MM.1S (cell line): Measurements from ENCODE around the gene E2F3.

Experiments
- DNase-seq: peaks from one replicate; pipeline ENCODE4 v3.0.0-alpha.2; 2015
- H2AFZ ChIP-seq: fragments of 300-600 bp; sonication (generic); 2 replicates; pipeline ENCODE4 v1.6.0; 2016; ENCODE audit warnings: antibody characterized with exemption, low read length
- H3F3A ChIP-seq: fragments of 300-600 bp; sonication (generic); 2 replicates; pipeline ENCODE4 v1.6.1; 2016; ENCODE audit warnings: mild to moderate bottlenecking, antibody characterized with exemption, low read length, moderate library complexity, mixed read lengths; ENCODE audit not compliant: insufficient read depth
- H3K27ac ChIP-seq: fragments of 300-600 bp; sonication (generic); 2 replicates; pipeline ENCODE4 v1.5.1; 2016; ENCODE audit warnings: mild to moderate bottlenecking, low read length
- H3K27me3 ChIP-seq: fragments of 300-600 bp; sonication (generic); replicated peaks from 2 replicates; pipeline ENCODE4 v1.6.0; 2016; ENCODE audit warnings: low read length; ENCODE audit not compliant: insufficient read depth
- H3K36me3 ChIP-seq: fragments of 300-600 bp; sonication (generic); replicated peaks from 2 replicates; pipeline ENCODE4 v1.6.1; 2016; ENCODE audit warnings: mild to moderate bottlenecking, low read length, mixed read lengths; ENCODE audit not compliant: insufficient read depth
- H3K4me1 ChIP-seq: fragments of 300-600 bp; sonication (generic); 2 replicates; pipeline ENCODE4 v1.6.1; 2016; ENCODE audit warnings: low read length, mixed read lengths
- H3K4me2 ChIP-seq: fragments of 300-600 bp; sonication (generic); 2 replicates; pipeline ENCODE4 v1.6.0; 2016; ENCODE audit warnings: low read depth, low read length
- H3K4me3 ChIP-seq: fragments of 300-600 bp; sonication (generic); 2 replicates; pipeline ENCODE4 v1.5.1; 2016; ENCODE audit warnings: low read length, mixed read lengths
- H3K79me2 ChIP-seq: fragments of 300-600 bp; sonication (generic); 2 replicates; pipeline ENCODE4 v1.6.1; 2016; ENCODE audit warnings: mixed run types, low read length, mixed read lengths
- H3K9ac ChIP-seq: fragments of 300-600 bp; sonication (generic); 2 replicates; pipeline ENCODE4 v1.6.1; 2016; ENCODE audit warnings: low read length, mixed read lengths
- H3K9me2 ChIP-seq: fragments of 300-600 bp; sonication (generic); replicated peaks from 2 replicates; pipeline ENCODE4 v1.6.1; 2016; ENCODE audit warnings: mild to moderate bottlenecking, low read length, mixed read lengths; ENCODE audit not compliant: insufficient read depth
- H3K9me3 ChIP-seq: fragments of 300-600 bp; sonication (generic); replicated peaks from 2 replicates; pipeline ENCODE4 v1.6.1; 2016; ENCODE audit warnings: mild to moderate bottlenecking, low read length, mixed read lengths; ENCODE audit not compliant: insufficient read depth
- H4K20me1 ChIP-seq: fragments of 300-600 bp; sonication (generic); 2 replicates; pipeline ENCODE4 v1.6.1; 2016; ENCODE audit warnings: mild to moderate bottlenecking, low read length, moderate library complexity, mixed read lengths; ENCODE audit not compliant: insufficient read depth
- CTCF ChIP-seq: fragments of 300-600 bp; sonication (generic); IDR thresholded peaks from 2 replicates; pipeline ENCODE4 v1.5.1; 2016; ENCODE audit warnings: antibody characterized with exemption, low read length, mixed read lengths
- EZH2 ChIP-seq: fragments of 300-600 bp; sonication (generic); optimal IDR thresholded peaks from 2 replicates; pipeline ENCODE3; 2017; ENCODE audit warnings: low read depth, mild to moderate bottlenecking, antibody characterized with exemption, low read length, mixed read lengths
- EZH2phosphoT487 ChIP-seq: fragments of 300-600 bp; sonication (generic); IDR thresholded peaks from 2 replicates; pipeline ENCODE4 v1.6.1; 2018; ENCODE audit warnings: antibody characterized with exemption, low read length

Gene E2F3

GRCh38 chr6:20454204-20454824, 52.6 kb downstream of the E2F3 start:
- Histone ChIP-seq H3K9me2 (no peaks in the 10 kb centered on the region), H3K9ac (no peak overlapping the region), H2AFZ (no peak overlapping the region), H3K4me2 (no peak overlapping the region), H3K36me3 (no peaks in the 10 kb centered on the region; the same call in 1 of the 2 replicates), H4K20me1 (no peaks in the 10 kb centered on the region; the same call in 1 of the 2 replicates), H3K4me1 (no peaks in the 10 kb centered on the region), H3K4me3 (no peak overlapping the region), H3K79me2 (peaks cover 100% of the 10 kb centered on the region), H3K27me3 (no peaks in the 10 kb centered on the region), H3K9me3 (no peaks in the 10 kb centered on the region), H3F3A (no peaks in the 10 kb centered on the region), H3K27ac (no peak overlapping the region)
- TF ChIP-seq EZH2 (no peak), EZH2phosphoT487 (no peak), CTCF (no peak)
- no peak for DNase-seq

GRCh38 chr6:20455251-20455940, 53.7 kb downstream of the E2F3 start:
- Histone ChIP-seq H3K36me3 (no peaks in the 10 kb centered on the region; the same call in 1 of the 2 replicates), H3K4me2 (no peak overlapping the region)

GRCh38 chr6:20458027-20458894, 56.6 kb downstream of the E2F3 start:
- H3K4me1 ChIP-seq = peaks cover 2% of the 10 kb centered on the region; the same call in 1 of the 2 replicates
- no peak overlapping the region for H3K4me2 ChIP-seq
- H3K9me2 ChIP-seq = no peaks in the 10 kb centered on the region
- H3F3A ChIP-seq = no peaks in the 10 kb centered on the region
- DNase-seq = no peak
- no peaks in the 10 kb centered on the region for H3K9me3 ChIP-seq
- no peak overlapping the region for H3K9ac ChIP-seq
- no peak overlapping the region for H3K27ac ChIP-seq
- peaks cover 91% of the 10 kb centered on the region for H3K79me2 ChIP-seq
- TF ChIP-seq CTCF (no peak), EZH2 (no peak), EZH2phosphoT487 (no peak)
- H3K4me3 ChIP-seq = no peak overlapping the region
- no peak overlapping the region for H2AFZ ChIP-seq
- no peaks in the 10 kb centered on the region; the same call in 1 of the 2 replicates for H4K20me1 ChIP-seq
- no peaks in the 10 kb centered on the region; the same call in 1 of the 2 replicates for H3K36me3 ChIP-seq
- H3K27me3 ChIP-seq = no peaks in the 10 kb centered on the region

More at GRCh38 chr6:20455251-20455940, 53.7 kb downstream of the E2F3 start:
- peaks cover 100% of the 10 kb centered on the region for H3K79me2 ChIP-seq
- no peaks in the 10 kb centered on the region for H3K27me3 ChIP-seq
- no peak overlapping the region for H3K4me3 ChIP-seq
- H3K27ac ChIP-seq = no peak overlapping the region
- H3F3A ChIP-seq = no peaks in the 10 kb centered on the region
- TF ChIP-seq EZH2 (no peak), EZH2phosphoT487 (no peak), CTCF (no peak)
- no peaks in the 10 kb centered on the region; the same call in 1 of the 2 replicates for H4K20me1 ChIP-seq
- no peaks in the 10 kb centered on the region for H3K4me1 ChIP-seq
- H2AFZ ChIP-seq = no peak overlapping the region
- no peaks in the 10 kb centered on the region for H3K9me3 ChIP-seq
- H3K9me2 ChIP-seq = no peaks in the 10 kb centered on the region
- H3K9ac ChIP-seq = no peak overlapping the region
- no peak for DNase-seq
